ENCODE measurements around the gene NTM.

GRCh38 chr11:131561501-131561900, 191.1 kb downstream of the NTM start:
- no peak for TF ChIP-seq POLR2A (IDR thresholded peaks at IDR 0.05)
- TF ChIP-seq CTCF (IDR thresholded peaks at IDR 0.05) = no peak
